T-cell (primary cell): ENCODE data around the gene CEP57L1. TPM values are rescaled to one million over a fixed set of nuclear protein-coding genes. Genes with fewer than 3 reads are reported as not detected.
"Not testable (repeated sequence)": the region's sequence is repeated elsewhere in the genome, so short reads cannot be mapped to it uniquely, and the experiment has no call there.

Source experiments
- ATAC-seq, 4 experiments: fragments of 200-7000 bp in 3 of 4; fragments of 150-1000 bp in 1 of 4; cut with Tn5 transposase; replicated peaks in 1 of 4; 1 replicate in 3 of 4; 2 replicates in 1 of 4; pipeline ENCODE4 v1.10.0; 2021; ENCODE audit warnings: moderate library complexity in 3 of 4, mild to moderate bottlenecking in 2 of 4, moderate number of reproducible peaks in 1 of 4
- CTCF ChIA-PET, 2 donors: fragments of 300-600 bp; sonication (Branson Sonifier 250); formaldehyde crosslinking; loops; one replicate each; lab custom pipeline; 2022; ENCODE audit warnings: antibody characterized with exemption in 2 of 2; lab: Charles Lee
- POLR2A ChIA-PET, 2 donors: fragments of 300-600 bp; sonication (Branson Sonifier 250); formaldehyde crosslinking; loops; one replicate each; lab custom pipeline; 2022; ENCODE audit warnings: antibody characterized with exemption in 2 of 2; lab: Charles Lee
- DNase-seq, 35 experiments: peaks; one replicate each; pipeline versions ENCODE4 v3.0.0 to v3.0.0-alpha.2; 2013 to 2023
- H3K27ac ChIP-seq: one replicate; pipeline ENCODE4 v1.5.1; 2013; ENCODE audit warnings: low read length
- H3K27me3 ChIP-seq, 2 experiments: replicated peaks in 1 of 2; 1 replicate in 1 of 2; 2 replicates in 1 of 2; pipeline versions ENCODE4 v1.6.1 to v1.7.0; 2013; ENCODE audit warnings: low read length in 1 of 2, mixed read lengths in 1 of 2; ENCODE audit not compliant: control insufficient read depth in 2 of 2, insufficient read depth in 2 of 2; ENCODE audit errors: extremely low read depth in 1 of 2
- H3K36me3 ChIP-seq, 2 donors: 1 replicate in 1 of 2; 2 replicates in 1 of 2; pipeline versions ENCODE4 v1.6.1 to v1.7.0; 2013; ENCODE audit warnings: low read length in 1 of 2; ENCODE audit not compliant: control insufficient read depth in 2 of 2, insufficient read depth in 1 of 2; ENCODE audit errors: extremely low read depth in 1 of 2
- H3K4me1 ChIP-seq, 2 experiments: 1 replicate in 1 of 2; 2 replicates in 1 of 2; pipeline versions ENCODE4 v1.6.1 to v1.7.0; 2013; ENCODE audit warnings: low read length in 2 of 2, mixed read lengths in 1 of 2; ENCODE audit not compliant: insufficient read depth in 2 of 2, control insufficient read depth in 1 of 2; ENCODE audit errors: extremely low read depth in 1 of 2
- H3K4me3 ChIP-seq, 2 donors: 1 replicate in 1 of 2; 2 replicates in 1 of 2; pipeline versions ENCODE4 v1.5.1 to v1.7.0; 2013; ENCODE audit warnings: mild to moderate bottlenecking in 2 of 2, low read length in 1 of 2, moderate library complexity in 1 of 2; ENCODE audit not compliant: control insufficient read depth in 1 of 2; ENCODE audit errors: extremely low read depth in 1 of 2
- H3K9me3 ChIP-seq: 2 replicates; pipeline ENCODE4 v1.7.0; 2013
- H3K27ac Mint-ChIP-seq, 2 donors: one replicate each; pipeline ENCODE4 v1.8.0; 2020 to 2021; ENCODE audit warnings: mild to moderate bottlenecking in 2 of 2, mixed read lengths in 2 of 2
- H3K27me3 Mint-ChIP-seq, 2 donors: one replicate each; pipeline ENCODE4 v1.8.0; 2021 to 2022; ENCODE audit warnings: mixed read lengths in 2 of 2
- H3K36me3 Mint-ChIP-seq: one replicate; pipeline ENCODE4 v1.8.0; 2021; ENCODE audit warnings: mixed read lengths
- H3K4me1 Mint-ChIP-seq, 3 donors: one replicate each; pipeline ENCODE4 v1.8.0; 2020 to 2022; ENCODE audit warnings: mixed read lengths in 3 of 3, mild to moderate bottlenecking in 1 of 3
- H3K4me3 Mint-ChIP-seq, 3 donors: one replicate each; pipeline ENCODE4 v1.8.0; 2020 to 2022; ENCODE audit warnings: mild to moderate bottlenecking in 3 of 3, mixed read lengths in 3 of 3, moderate library complexity in 3 of 3
- H3K9me3 Mint-ChIP-seq, 3 donors: one replicate each; pipeline ENCODE4 v1.8.0; 2020 to 2022; ENCODE audit warnings: mixed read lengths in 3 of 3
- WGBS: methylation state at CpG from one replicate; pipeline ENCODE4 v1.1.5; 2013; ENCODE audit warnings: missing lambda C conversion rate; ENCODE audit not compliant: insufficient coverage; 5-methylcytosine and 5-hydroxymethylcytosine counted together
- total RNA-seq, 35 experiments: library from RNA in 6 of 35; stranded (reverse) in 6 of 35; fragments of 120-200 nt in 1 of 35; gene quantifications; one replicate each; pipeline versions ENCODE4 v1.2.1 to v1.2.4 and lab custom pipeline; 2013 to 2026

CEP57L1 gene
- total RNA-seq, 5 donors from 2014 or later (not counting 1 experiment from before 2014, with no cell fraction given): 5.2 to 7.9 (median 5.9) TPM

GRCh38 chr6:109136039-109136438 lies 40.7 kb downstream of the CEP57L1 start:
- H3K27ac Mint-ChIP-seq, H3K4me3 Mint-ChIP-seq, POLR2A ChIA-PET, H3K4me1 ChIP-seq, H3K9me3 Mint-ChIP-seq, ATAC-seq, DNase-seq, H3K27ac ChIP-seq, CTCF ChIA-PET, H3K36me3 ChIP-seq, H3K9me3 ChIP-seq, H3K27me3 Mint-ChIP-seq, H3K4me3 ChIP-seq, H3K27me3 ChIP-seq, H3K4me1 Mint-ChIP-seq: not testable (repeated sequence)
- peaks cover 16% of the 10 kb centered on the region for H3K36me3 Mint-ChIP-seq
- WGBS: 94% methylated on average over 2 of the region's 6 CpGs

- H3K4me1 Mint-ChIP-seq, H3K27me3 ChIP-seq, H3K27ac ChIP-seq, H3K4me1 ChIP-seq, POLR2A ChIA-PET, DNase-seq, H3K27me3 Mint-ChIP-seq, H3K9me3 ChIP-seq, CTCF ChIA-PET, H3K9me3 Mint-ChIP-seq, H3K36me3 ChIP-seq, ATAC-seq, H3K4me3 Mint-ChIP-seq, H3K4me3 ChIP-seq, H3K27ac Mint-ChIP-seq: not testable (repeated sequence)
- H3K36me3 Mint-ChIP-seq: peaks cover 16% of the 10 kb centered on the region
- WGBS: no CpG with 5 or more reads among the region's 6 CpGs
These were observed 41.2 kb downstream of the CEP57L1 start for GRCh38 chr6:109136530-109136929.

DNA sequence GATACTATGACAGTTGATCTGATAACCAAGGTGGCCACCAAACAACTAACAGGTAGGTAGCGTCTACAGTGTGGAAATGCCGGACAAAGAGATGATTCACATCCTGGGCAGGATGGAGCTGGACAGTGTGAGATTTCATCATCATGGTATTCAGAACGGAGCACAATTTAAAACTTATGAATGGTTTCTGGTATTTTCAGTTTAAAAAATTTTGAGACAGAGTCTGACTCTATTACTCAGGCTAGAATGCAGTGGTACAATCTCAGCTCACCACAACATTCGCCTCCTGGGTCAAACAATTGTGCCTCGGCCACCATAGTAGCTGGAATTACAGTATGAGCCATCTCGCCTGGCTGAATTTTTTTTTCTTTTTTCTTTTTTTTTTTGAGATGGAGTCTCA lies 43.8 kb downstream of the CEP57L1 start:
- Mint-ChIP-seq H3K4me3 (no peak overlapping the region), H3K27ac (no peak overlapping the region), H3K9me3 (no peaks in the 10 kb centered on the region), H3K27me3 (no peaks in the 10 kb centered on the region), H3K4me1 (no peaks in the 10 kb centered on the region), H3K36me3 (peaks cover 9% of the 10 kb centered on the region)
- DNase-seq (no peak), ATAC-seq (no peak)
- H3K4me3 ChIP-seq: no peak overlapping the region
- no peaks in the 10 kb centered on the region for H3K4me1 ChIP-seq
- ChIA-PET POLR2A (no interaction called here), CTCF (interaction anchor here in 1 of 2 donors (0.6 kb wide), 1 partner anchor 828 kb away, joined by 5 read pairs; no protein-coding TSS in a partner anchor)
- 95% methylated on average over 3 of the region's 6 CpGs for WGBS
- H3K9me3 ChIP-seq: no peaks in the 10 kb centered on the region
- no peaks in the 10 kb centered on the region for H3K36me3 ChIP-seq
- no peak overlapping the region for H3K27ac ChIP-seq
- no peaks in the 10 kb centered on the region for H3K27me3 ChIP-seq

DNA sequence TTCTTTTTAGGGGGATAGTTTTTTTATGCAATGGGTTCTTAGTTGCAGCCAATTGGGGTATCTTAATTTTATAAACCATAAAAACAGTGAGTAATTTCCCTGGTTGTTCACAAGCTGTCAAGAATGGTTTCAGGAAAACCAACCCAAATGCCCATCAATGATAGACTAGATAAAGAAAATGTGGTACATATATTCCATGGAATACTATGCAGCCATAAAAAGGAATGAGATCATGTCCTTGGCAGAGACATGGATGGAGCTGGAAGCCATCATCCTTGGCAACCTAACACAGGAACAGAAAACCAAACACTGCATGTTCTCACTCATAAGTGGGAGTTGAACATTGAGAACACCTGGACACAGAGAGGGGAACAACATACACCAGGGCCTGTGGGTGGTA lies 46.8 kb downstream of the CEP57L1 start:
- H3K27ac ChIP-seq, DNase-seq, CTCF ChIA-PET: not testable (repeated sequence)

DNA sequence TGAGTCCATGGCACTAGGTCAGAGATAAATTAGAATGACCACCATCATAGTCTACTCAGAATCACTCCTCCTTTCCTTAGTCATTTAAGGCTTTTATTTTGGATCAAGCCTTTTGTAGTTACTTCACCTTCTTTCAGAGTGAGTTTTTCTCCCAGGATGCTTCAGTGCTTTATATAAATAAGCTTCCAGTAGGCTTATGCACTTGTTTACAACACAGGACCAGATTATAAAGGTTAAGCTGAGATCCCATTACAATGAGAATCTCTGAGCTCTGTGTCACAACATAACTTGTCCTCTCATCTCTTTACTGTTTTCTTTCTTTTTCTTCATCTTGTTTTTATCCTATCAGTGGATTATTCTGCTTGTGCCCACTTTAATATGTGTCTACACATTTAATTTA lies 47.9 kb downstream of the CEP57L1 start:
- no peak overlapping the region for H3K27ac Mint-ChIP-seq
- DNase-seq: no peak
- Histone ChIP-seq H3K27me3 (no peaks in the 10 kb centered on the region), H3K4me3 (no peak overlapping the region), H3K36me3 (no peaks in the 10 kb centered on the region), H3K9me3 (no peaks in the 10 kb centered on the region), H3K4me1 (no peaks in the 10 kb centered on the region), H3K27ac (no peak overlapping the region)
- H3K27me3 Mint-ChIP-seq: no peaks in the 10 kb centered on the region
- ATAC-seq: no peak
- ChIA-PET POLR2A (interaction anchor here in 1 of 2 donors (0.5 kb wide), 1 partner anchor 206 kb away, joined by 7 read pairs; no protein-coding TSS in a partner anchor), CTCF (no interaction called here)
- H3K36me3 Mint-ChIP-seq: peaks cover 18% of the 10 kb centered on the region
- H3K4me1 Mint-ChIP-seq: no peaks in the 10 kb centered on the region
- H3K4me3 Mint-ChIP-seq: no peak overlapping the region
- H3K9me3 Mint-ChIP-seq: no peaks in the 10 kb centered on the region

More for the DNA sequence above, 46.8 kb downstream of the CEP57L1 start:
- H3K4me1 ChIP-seq, ATAC-seq, H3K9me3 Mint-ChIP-seq, H3K27me3 Mint-ChIP-seq, H3K4me3 ChIP-seq, POLR2A ChIA-PET, H3K27me3 ChIP-seq, H3K4me3 Mint-ChIP-seq, H3K27ac Mint-ChIP-seq, H3K9me3 ChIP-seq, H3K4me1 Mint-ChIP-seq, H3K36me3 ChIP-seq: not testable (repeated sequence)
- H3K36me3 Mint-ChIP-seq: peaks cover 11% of the 10 kb centered on the region

DNA sequence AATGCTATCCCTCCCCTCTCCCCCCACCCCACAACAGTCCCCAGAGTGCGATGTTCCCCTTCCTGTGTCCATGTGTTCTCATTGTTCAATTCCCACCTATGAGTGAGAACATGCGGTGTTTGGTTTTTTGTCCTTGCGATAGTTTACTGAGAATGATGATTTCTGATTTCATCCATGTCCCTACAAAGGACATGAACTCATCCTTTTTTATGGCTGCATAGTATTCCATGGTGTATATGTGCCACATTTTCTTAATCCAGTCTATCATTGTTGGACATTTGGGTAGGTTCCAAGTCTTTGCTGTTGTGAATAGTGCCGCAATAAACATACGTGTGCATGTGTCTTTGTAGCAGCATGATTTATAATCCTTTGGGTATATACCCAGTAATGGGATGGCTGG lies 52.9 kb downstream of the CEP57L1 start:
- H3K4me3 ChIP-seq, H3K4me3 Mint-ChIP-seq, CTCF ChIA-PET, H3K4me1 ChIP-seq, H3K36me3 ChIP-seq, H3K27me3 Mint-ChIP-seq, H3K27ac Mint-ChIP-seq, H3K9me3 ChIP-seq, H3K9me3 Mint-ChIP-seq, ATAC-seq, H3K27ac ChIP-seq, H3K27me3 ChIP-seq, DNase-seq, H3K4me1 Mint-ChIP-seq, POLR2A ChIA-PET: not testable (repeated sequence)
- no CpG with 5 or more reads among the region's 5 CpGs for WGBS
- H3K36me3 Mint-ChIP-seq: peaks cover 25% of the 10 kb centered on the region

- CTCF ChIA-PET, ATAC-seq, H3K4me3 Mint-ChIP-seq: not testable (repeated sequence)
These were observed 53.4 kb downstream of the CEP57L1 start for GRCh38 chr6:109148716-109149115.

More at GRCh38 chr6:109148716-109149115, 53.4 kb downstream of the CEP57L1 start:
- POLR2A ChIA-PET, H3K4me1 ChIP-seq, H3K9me3 Mint-ChIP-seq, H3K27me3 Mint-ChIP-seq, H3K27ac ChIP-seq, H3K36me3 ChIP-seq, DNase-seq, H3K27me3 ChIP-seq, H3K9me3 ChIP-seq, H3K4me1 Mint-ChIP-seq, H3K27ac Mint-ChIP-seq, H3K4me3 ChIP-seq: not testable (repeated sequence)
- WGBS: no CpG with 5 or more reads among the region's 1 CpG
- H3K36me3 Mint-ChIP-seq: peaks cover 26% of the 10 kb centered on the region
